ENCODE data around the gene ERCC3. TPM values are rescaled to one million over a fixed set of nuclear protein-coding genes. Genes with fewer than 3 reads are reported as not detected.
"Not testable (repeated sequence)": the region's sequence is repeated elsewhere in the genome, so short reads cannot be mapped to it uniquely, and the experiment has no call there.

Gene ERCC3
- polyA plus RNA-seq, 1 experiment, result 48.5 TPM

DNA sequence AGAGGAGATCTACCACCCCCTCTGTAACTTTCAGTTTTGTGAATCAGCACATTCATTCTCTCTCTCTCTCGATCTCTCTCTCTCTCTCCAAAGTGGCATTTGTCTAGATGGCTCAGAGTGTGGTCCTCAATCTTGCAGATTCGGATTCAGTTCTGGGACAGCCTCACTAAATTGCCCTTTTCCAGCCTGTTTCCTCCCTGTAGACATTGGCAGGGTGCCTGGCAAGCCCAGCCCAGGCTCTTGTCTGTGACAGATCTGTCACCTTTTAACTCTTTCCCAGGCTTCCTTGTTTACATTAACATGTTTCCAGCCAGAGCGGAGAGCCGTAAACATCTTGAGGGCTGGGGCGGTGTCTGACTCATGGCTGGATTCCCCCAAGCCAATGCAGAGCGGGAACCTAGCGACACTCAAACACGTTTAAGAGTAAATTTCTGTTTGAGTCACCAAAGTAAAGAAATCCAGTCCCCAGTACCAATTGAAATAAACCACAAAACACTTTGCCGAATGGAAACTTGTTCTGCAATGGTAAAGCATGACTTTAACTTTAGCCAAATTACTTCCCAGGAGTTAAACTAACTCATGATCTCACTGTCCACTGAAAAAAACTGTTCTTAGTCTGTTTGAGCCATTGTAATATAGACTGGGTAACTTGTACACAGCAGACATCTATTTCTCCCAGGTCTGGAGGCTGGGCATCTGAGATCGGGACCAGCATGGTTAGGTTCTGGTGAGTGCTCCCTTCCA is 67.3 kb downstream of the ERCC3 start:
- POLR2A ChIA-PET, result no interaction called here
- no peak overlapping the region for H3K4me3 ChIP-seq (ENCODE audit: low read depth, low read length)
- H3K27me3 ChIP-seq (ENCODE audit: control insufficient read depth, insufficient read depth, low read length), result peaks cover 5% of the 10 kb centered on the region
- CTCF ChIA-PET, result no interaction called here
- peak; percentile 89 for DNase-seq (ENCODE audit: low read depth)
- TF ChIP-seq, protein P1, sequence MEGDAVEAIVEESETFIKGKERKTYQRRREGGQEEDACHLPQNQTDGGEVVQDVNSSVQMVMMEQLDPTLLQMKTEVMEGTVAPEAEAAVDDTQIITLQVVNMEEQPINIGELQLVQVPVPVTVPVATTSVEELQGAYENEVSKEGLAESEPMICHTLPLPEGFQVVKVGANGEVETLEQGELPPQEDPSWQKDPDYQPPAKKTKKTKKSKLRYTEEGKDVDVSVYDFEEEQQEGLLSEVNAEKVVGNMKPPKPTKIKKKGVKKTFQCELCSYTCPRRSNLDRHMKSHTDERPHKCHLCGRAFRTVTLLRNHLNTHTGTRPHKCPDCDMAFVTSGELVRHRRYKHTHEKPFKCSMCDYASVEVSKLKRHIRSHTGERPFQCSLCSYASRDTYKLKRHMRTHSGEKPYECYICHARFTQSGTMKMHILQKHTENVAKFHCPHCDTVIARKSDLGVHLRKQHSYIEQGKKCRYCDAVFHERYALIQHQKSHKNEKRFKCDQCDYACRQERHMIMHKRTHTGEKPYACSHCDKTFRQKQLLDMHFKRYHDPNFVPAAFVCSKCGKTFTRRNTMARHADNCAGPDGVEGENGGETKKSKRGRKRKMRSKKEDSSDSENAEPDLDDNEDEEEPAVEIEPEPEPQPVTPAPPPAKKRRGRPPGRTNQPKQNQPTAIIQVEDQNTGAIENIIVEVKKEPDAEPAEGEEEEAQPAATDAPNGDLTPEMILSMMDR (IDR thresholded peaks at IDR 0.05; ENCODE audit: insufficient read depth, low read depth, low read length), result no peak
- no peaks in the 10 kb centered on the region for H3K36me3 ChIP-seq (ENCODE audit: control insufficient read depth, insufficient read depth, low read length)

DNA sequence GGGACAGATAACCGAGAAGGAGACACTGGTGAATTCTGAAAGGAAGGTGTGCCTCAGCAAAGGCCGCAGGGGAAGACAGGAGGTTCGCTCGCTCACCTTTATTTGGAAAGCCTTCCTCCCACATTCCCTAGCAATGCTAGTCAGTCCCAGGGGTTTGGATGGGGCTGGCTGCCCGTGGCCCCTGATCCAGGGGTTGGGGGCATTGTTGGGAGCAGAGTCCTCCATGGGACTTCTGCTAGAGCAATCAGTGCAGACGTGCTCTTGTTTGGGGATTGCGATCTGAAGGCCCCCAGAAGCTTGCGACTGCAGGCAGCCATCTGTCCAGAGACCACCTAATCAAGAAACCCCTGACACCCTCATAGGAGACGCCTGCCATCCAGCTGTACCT is 67.8 kb downstream of the ERCC3 start:
- ChIA-PET CTCF (no interaction called here), POLR2A (no interaction called here)
- Histone ChIP-seq H3K27me3 (ENCODE audit: control insufficient read depth, insufficient read depth, low read length) (peaks cover 5% of the 10 kb centered on the region), H3K36me3 (ENCODE audit: control insufficient read depth, insufficient read depth, low read length) (no peaks in the 10 kb centered on the region), H3K4me3 (ENCODE audit: low read depth, low read length) (no peak overlapping the region)
- TF ChIP-seq, protein P1 (IDR thresholded peaks at IDR 0.05; ENCODE audit: insufficient read depth, low read depth, low read length), result no peak
- DNase-seq (ENCODE audit: low read depth), result no peak

DNA sequence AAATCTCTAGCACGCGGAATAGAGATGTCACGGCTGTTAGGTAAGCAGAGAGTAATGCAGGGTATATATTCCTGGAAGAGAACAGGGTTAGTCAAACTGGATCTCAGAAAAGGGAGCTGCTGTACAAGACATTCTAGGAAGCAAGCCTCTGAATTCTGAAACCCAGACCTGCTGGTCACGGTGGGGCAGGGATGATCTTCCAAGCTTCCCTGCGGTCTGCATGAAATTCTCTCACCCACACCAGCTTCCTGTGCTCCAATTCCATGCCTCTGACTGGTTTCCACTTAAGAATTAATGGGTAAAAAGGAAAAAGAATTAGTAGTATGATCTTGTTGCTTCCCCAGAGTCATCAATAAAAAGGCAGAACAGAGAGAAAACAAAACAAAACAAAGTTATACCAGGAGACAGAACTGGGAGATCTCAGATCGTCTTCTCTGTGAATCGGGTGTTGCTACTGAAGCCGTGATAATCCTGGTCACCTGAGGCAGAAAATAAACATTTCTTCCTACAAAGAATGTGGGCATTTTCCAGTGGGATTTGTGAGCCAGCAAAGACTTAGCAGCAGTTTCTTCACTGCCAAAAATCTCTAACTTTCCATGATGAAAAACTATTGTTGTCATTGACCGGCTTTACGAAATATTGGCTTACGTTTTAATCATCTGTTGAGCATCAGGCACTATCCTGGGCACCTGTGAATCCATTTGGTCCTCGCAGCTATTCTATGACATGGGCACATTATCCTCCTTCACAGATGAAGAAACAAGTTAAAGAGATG is 68.6 kb downstream of the ERCC3 start:
- peaks cover 8% of the 10 kb centered on the region for H3K27me3 ChIP-seq (ENCODE audit: control insufficient read depth, insufficient read depth, low read length)
- no peak overlapping the region for H3K4me3 ChIP-seq (ENCODE audit: low read depth, low read length)
- CTCF ChIA-PET, result interaction anchor here (1.0 kb wide), 1 partner anchor 12 kb away, joined by 3 read pairs; no protein-coding TSS in a partner anchor
- TF ChIP-seq, protein P1 (IDR thresholded peaks at IDR 0.05; ENCODE audit: insufficient read depth, low read depth, low read length), result no peak
- H3K36me3 ChIP-seq (ENCODE audit: control insufficient read depth, insufficient read depth, low read length), result no peaks in the 10 kb centered on the region
- DNase-seq (ENCODE audit: low read depth), result peak; percentile 40
- POLR2A ChIA-PET, result no interaction called here

DNA sequence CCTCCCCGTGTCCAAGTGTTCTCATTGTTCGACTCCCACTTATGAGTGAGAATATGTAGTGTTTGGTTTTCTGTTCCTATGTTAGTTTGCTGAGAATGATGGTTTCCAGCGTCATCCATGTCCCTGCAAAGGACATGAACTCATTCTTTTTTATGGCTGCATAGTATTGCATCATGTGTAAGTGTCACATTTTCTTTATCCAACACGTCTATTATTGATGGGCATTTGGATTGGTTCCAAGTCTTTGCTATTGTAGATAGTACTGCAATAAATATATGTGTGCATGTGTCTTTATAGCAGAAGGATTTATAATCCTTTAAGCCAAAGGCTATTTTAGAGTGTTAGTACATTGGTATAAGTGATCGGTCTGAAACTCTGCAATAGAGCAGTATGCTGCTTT is 69.8 kb downstream of the ERCC3 start:
- H3K4me3 ChIP-seq (ENCODE audit: low read depth, low read length); POLR2A ChIA-PET; DNase-seq (ENCODE audit: low read depth); H3K36me3 ChIP-seq (ENCODE audit: control insufficient read depth, insufficient read depth, low read length): not testable (repeated sequence)
- peaks cover 13% of the 10 kb centered on the region for H3K27me3 ChIP-seq (ENCODE audit: control insufficient read depth, insufficient read depth, low read length)
- CTCF ChIA-PET, result interaction anchor here (1.0 kb wide), 1 partner anchor 13 kb away, joined by 3 read pairs; no protein-coding TSS in a partner anchor

DNA sequence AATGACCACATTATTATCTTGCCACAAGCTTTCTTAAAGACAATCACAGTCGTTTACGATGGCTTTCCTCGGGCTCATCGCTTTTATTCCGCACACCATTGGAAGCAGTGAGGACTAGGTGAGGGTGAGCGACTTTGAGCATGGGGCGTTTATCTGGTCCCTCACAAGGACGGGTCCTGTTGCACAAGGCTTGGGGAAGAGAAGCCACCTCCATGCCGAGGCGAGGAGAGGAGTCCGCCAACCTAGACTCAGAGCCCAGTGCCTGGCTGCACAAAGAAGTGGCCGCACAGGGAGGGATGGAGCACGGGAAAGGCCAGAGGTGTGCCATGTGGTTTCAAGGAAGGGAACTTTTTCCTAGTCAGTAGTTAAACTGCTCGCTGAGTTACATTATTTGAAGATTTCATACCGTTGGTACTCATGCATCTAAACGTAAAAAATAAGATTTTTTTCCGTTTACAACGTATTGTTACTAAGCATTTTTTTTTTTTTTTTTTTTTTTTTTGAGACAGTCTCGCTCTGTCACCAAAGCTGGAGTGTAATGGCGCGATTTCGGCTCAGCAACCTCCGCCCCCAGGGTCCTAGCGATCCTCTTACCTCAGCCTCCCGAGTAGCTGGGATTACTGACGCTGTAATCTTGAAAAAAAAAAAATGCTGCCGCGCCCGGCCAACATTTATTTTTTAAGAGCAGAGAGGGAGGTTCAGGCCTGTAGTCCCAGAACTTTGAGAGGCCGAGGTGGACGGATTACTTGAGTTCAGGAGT is 73.0 kb downstream of the ERCC3 start:
- CTCF ChIA-PET, result interaction anchor here (1.0 kb wide), 1 partner anchor 11 kb away, joined by 3 read pairs; no protein-coding TSS in a partner anchor
- DNase-seq (ENCODE audit: low read depth), result no peak
- TF ChIP-seq, protein P1 (IDR thresholded peaks at IDR 0.05; ENCODE audit: insufficient read depth, low read depth, low read length), result no peak
- Histone ChIP-seq H3K36me3 (ENCODE audit: control insufficient read depth, insufficient read depth, low read length) (no peaks in the 10 kb centered on the region), H3K4me3 (ENCODE audit: low read depth, low read length) (no peak overlapping the region), H3K27me3 (ENCODE audit: control insufficient read depth, insufficient read depth, low read length) (peaks cover 20% of the 10 kb centered on the region)
- POLR2A ChIA-PET, result no interaction called here
